A549 (cell line): ENCODE data around the gene ATP11A. TPM values are rescaled to one million over a fixed set of nuclear protein-coding genes. Genes with fewer than 3 reads are reported as not detected.

Experiments
- ATAC-seq, 2 experiments: fragments of 200-7000 bp in 1 of 2; fragments of >200 bp in 1 of 2; cut with Nextera tagmentation in 1 of 2; cut with Tn5 transposase in 1 of 2; 3 replicates each; pipeline versions ENCODE4 v1.8.0 to v1.9.1; 2018 to 2020; ENCODE audit warnings: mild to moderate bottlenecking in 1 of 2, moderate library complexity in 1 of 2
- CTCF ChIA-PET: fragments of 300-600 bp; sonication (Branson Sonifier 250); formaldehyde crosslinking; extraction: SDS; loops from one replicate; lab custom pipeline; 2021; ENCODE audit warnings: antibody characterized with exemption, inconsistent platforms; lab: Yijun Ruan, JAX
- POLR2A ChIA-PET: fragments of 350-600 bp; formaldehyde crosslinking; extraction: SDS; loops from one replicate; lab custom pipeline; 2021; ENCODE audit warnings: antibody characterized with exemption, inconsistent platforms; lab: Yijun Ruan, JAX
- DNase-seq, 2 experiments: peaks; one replicate each; pipeline versions ENCODE4 v3.0.0 to v3.0.0-alpha.2; 2011 to 2016; ENCODE audit warnings: low read depth in 1 of 2, low spot score in 1 of 2
- FAIRE-seq: peaks from 2 replicates; lab custom pipeline; 2011; peaks lifted over from hg19 to GRCh38; lab: Jason Lieb, UNC
- H3K27ac ChIP-seq, 2 experiments: fragments of >200 bp; sonication (Bioruptor Twin); formaldehyde crosslinking; 3 replicates each; pipeline ENCODE4 v1.5.1; 2016 to 2017
- H3K4me1 ChIP-seq: fragments of >200 bp; sonication (Bioruptor Twin); formaldehyde crosslinking; 3 replicates; pipeline ENCODE4 v1.6.1; 2016
- H3K4me2 ChIP-seq: fragments of >200 bp; sonication (Bioruptor Twin); formaldehyde crosslinking; 3 replicates; pipeline ENCODE4 v1.6.1; 2016
- H3K4me3 ChIP-seq: fragments of >200 bp; sonication (Bioruptor Twin); formaldehyde crosslinking; 3 replicates; pipeline ENCODE4 v1.5.1; 2016
- H3K9me3 ChIP-seq: fragments of >200 bp; sonication (Bioruptor Twin); formaldehyde crosslinking; 3 replicates; pipeline ENCODE4 v1.6.1; 2016
- ATOH8 ChIP-seq: fragments of 250-450 bp; sonication (Bioruptor Pico); IDR thresholded peaks from 2 replicates; pipeline ENCODE4 v1.5.0; 2020; ENCODE audit warnings: low read depth, mild to moderate bottlenecking, moderate library complexity
- CHD2 ChIP-seq: fragments of 150-350 bp; IDR thresholded peaks from 2 replicates; pipeline ENCODE4 v1.6.1; 2014; ENCODE audit warnings: low read length; ENCODE audit not compliant: partially characterized antibody
- CHD4 ChIP-seq: fragments of 200-600 bp; sonication (generic); IDR thresholded peaks from 2 replicates; pipeline ENCODE4 v1.6.1; 2016; ENCODE audit warnings: antibody characterized with exemption, mild to moderate bottlenecking, borderline replicate concordance
- E2F6 ChIP-seq: IDR thresholded peaks from 2 replicates; pipeline ENCODE4 v1.6.1; 2012; ENCODE audit warnings: low read depth, borderline replicate concordance
- EP300 ChIP-seq, 2 experiments: fragments of >200 bp; sonication (Bioruptor Twin); formaldehyde crosslinking; IDR thresholded peaks; 2 replicates in 1 of 2; 3 replicates in 1 of 2; pipeline ENCODE4 v1.6.1; 2016 to 2017
- FOSB ChIP-seq: fragments of 250-450 bp; sonication (Bioruptor Pico); IDR thresholded peaks from 2 replicates; pipeline ENCODE4 v1.5.0; 2020; ENCODE audit warnings: mild to moderate bottlenecking, moderate library complexity
- FOXS1 ChIP-seq: fragments of 250-450 bp; sonication (Bioruptor Pico); IDR thresholded peaks from 2 replicates; pipeline ENCODE4 v1.5.0; 2020; ENCODE audit warnings: mild to moderate bottlenecking, moderate library complexity
- GATA3 ChIP-seq: IDR thresholded peaks from 2 replicates; pipeline ENCODE4 v1.6.1; 2012; ENCODE audit warnings: borderline replicate concordance
- HMGXB4 ChIP-seq: fragments of 250-450 bp; sonication (Bioruptor Pico); IDR thresholded peaks from 2 replicates; pipeline ENCODE4 v1.5.0; 2021; ENCODE audit warnings: mild to moderate bottlenecking, moderate library complexity, borderline replicate concordance
- HOXA7 ChIP-seq: fragments of 250-450 bp; sonication (Bioruptor Pico); IDR thresholded peaks from 2 replicates; pipeline ENCODE4 v1.5.0; 2020; ENCODE audit warnings: mild to moderate bottlenecking, moderate library complexity
- HOXB13 ChIP-seq: fragments of 250-450 bp; sonication (Bioruptor Pico); IDR thresholded peaks from 2 replicates; pipeline ENCODE4 v1.5.0; 2020; ENCODE audit warnings: low read depth, mild to moderate bottlenecking, moderate library complexity
- HOXB5 ChIP-seq: fragments of 250-450 bp; sonication (Bioruptor Pico); IDR thresholded peaks from 2 replicates; pipeline ENCODE4 v1.5.0; 2020; ENCODE audit warnings: mild to moderate bottlenecking, moderate library complexity
- JUN ChIP-seq, 2 experiments: fragments of >200 bp; sonication (Bioruptor Twin); formaldehyde crosslinking; IDR thresholded peaks; 2 replicates in 1 of 2; 3 replicates in 1 of 2; pipeline ENCODE4 v1.6.1; 2016 to 2017
- KDM1A ChIP-seq: fragments of 200-600 bp; sonication (generic); IDR thresholded peaks from 2 replicates; pipeline ENCODE4 v1.6.1; 2016; ENCODE audit warnings: low read depth, mild to moderate bottlenecking
- MAX ChIP-seq: IDR thresholded peaks from 2 replicates; pipeline ENCODE4 v1.6.1; 2012
- MAZ ChIP-seq: fragments of 150-350 bp; IDR thresholded peaks from 2 replicates; pipeline ENCODE4 v1.6.1; 2014; ENCODE audit warnings: antibody characterized with exemption, low read depth, low read length, borderline replicate concordance
- MYC ChIP-seq: IDR thresholded peaks from 2 replicates; pipeline ENCODE4 v1.6.1; 2012; ENCODE audit warnings: mild to moderate bottlenecking, inconsistent platforms, low read length, improper control_type of control experiment, borderline replicate concordance
- NFE2L2 ChIP-seq: fragments of 150-350 bp; conservative IDR thresholded peaks from 2 replicates; pipeline ENCODE4 v1.6.1; 2014; ENCODE audit warnings: low read length
- PBX3 ChIP-seq: IDR thresholded peaks from 2 replicates; pipeline ENCODE4 v1.6.1; 2012
- POLR2AphosphoS2 ChIP-seq: conservative IDR thresholded peaks from 2 replicates; pipeline ENCODE4 v1.6.1; 2012; ENCODE audit warnings: low read length, improper control_type of control experiment, inconsistent platforms
- RAD21 ChIP-seq, 2 experiments: fragments of >200 bp in 1 of 2; sonication (Bioruptor Twin) in 1 of 2; formaldehyde crosslinking in 1 of 2; IDR thresholded peaks in 1 of 2; conservative IDR thresholded peaks in 1 of 2; 2 replicates in 1 of 2; 3 replicates in 1 of 2; pipeline ENCODE4 v1.6.1; 2012 to 2018; ENCODE audit warnings: inconsistent platforms in 1 of 2
- RARB ChIP-seq: fragments of 250-450 bp; sonication (Bioruptor Pico); IDR thresholded peaks from 2 replicates; pipeline ENCODE4 v1.8.0; 2021; ENCODE audit warnings: mild to moderate bottlenecking, moderate library complexity
- RNF2 ChIP-seq: fragments of 200-600 bp; sonication (generic); IDR thresholded peaks from 2 replicates; pipeline ENCODE4 v1.6.1; 2016; ENCODE audit warnings: low read depth, mild to moderate bottlenecking, antibody characterized with exemption, moderate library complexity, borderline replicate concordance
- SREBF2 ChIP-seq: fragments of 450-650 bp; IDR thresholded peaks from 2 replicates; pipeline ENCODE4 v1.6.1; 2014; ENCODE audit warnings: mild to moderate bottlenecking, moderate library complexity
- USF2 ChIP-seq: fragments of 450-650 bp; IDR thresholded peaks from 2 replicates; pipeline ENCODE4 v1.6.1; 2014; ENCODE audit warnings: antibody characterized with exemption
- ZC3H11A ChIP-seq: fragments of 450-650 bp; IDR thresholded peaks from 2 replicates; pipeline ENCODE4 v1.6.1; 2014; ENCODE audit warnings: antibody characterized with exemption, mild to moderate bottlenecking
- ZFP36 ChIP-seq: fragments of 450-650 bp; IDR thresholded peaks from 2 replicates; pipeline ENCODE4 v1.6.1; 2014; ENCODE audit warnings: borderline replicate concordance; ENCODE audit not compliant: partially characterized antibody
- ZNF302 ChIP-seq: fragments of 250-450 bp; sonication (Bioruptor Pico); IDR thresholded peaks from 2 replicates; pipeline ENCODE4 v1.9.0; 2021; ENCODE audit warnings: inconsistent platforms, mild to moderate bottlenecking, moderate library complexity
- ZSCAN20 ChIP-seq: fragments of 250-450 bp; sonication (Bioruptor Pico); IDR thresholded peaks from 2 replicates; pipeline ENCODE4 v1.8.0; 2022; ENCODE audit warnings: mild to moderate bottlenecking, moderate library complexity
- WGBS: methylation state at CpG from one replicate; pipeline ENCODE4 v1.1.6; 2017; ENCODE audit errors: missing lambda C conversion rate; 5-methylcytosine and 5-hydroxymethylcytosine counted together
- polyA plus RNA-seq, 4 experiments: library from polyadenylated mRNA; depleted of rRNA in 3 of 4; stranded (reverse); fragments of >200 nt; fragmentation: RNase III in 1 of 4; extraction: RNeasy Plus Mini Kit Qiagen cat#74134 plus additional on column Dnase treatment in 1 of 4; gene quantifications; 2 replicates in 3 of 4; 3 replicates in 1 of 4; pipeline ENCODE4 v1.2.3, GENCODE V29; 2011 to 2017

The ATP11A gene
- polyA plus RNA-seq, 2 of the 4 experiments (the other 2 are of a cell fraction) = 4.1 to 8.0 TPM

GRCh38 chr13:112756511-112756966 lies 66.7 kb downstream of the ATP11A start:
- 97% methylated on average over 15 of the region's 20 CpGs for WGBS
- DNase-seq (no peak), ATAC-seq (no peak), FAIRE-seq (no peak)
- POLR2A ChIA-PET = no interaction called here
- CTCF ChIA-PET = interaction anchor here (0.6 kb wide), 2 partner anchors 116 to 1471 kb away, joined by 3 read pairs; no protein-coding TSS in a partner anchor
- H3K4me3 ChIP-seq = no peak overlapping the region
- 0 out of 3 replicates have a peak, but pooled peaks cover 2% of the 10 kb centered on the region for H3K4me1 ChIP-seq
- no peak for TF ChIP-seq SREBF2
- no peak for TF ChIP-seq ZSCAN20 (CRISPR knock-in tag)
- TF ChIP-seq EP300 (IDR thresholded peaks at IDR 0.05) = no peak
- no peak for TF ChIP-seq MAZ
- TF ChIP-seq ATOH8 (CRISPR knock-in tag) = no peak
- TF ChIP-seq E2F6 = no peak
- TF ChIP-seq RNF2 = no peak
- TF ChIP-seq MYC = no peak
- no peak for TF ChIP-seq USF2
- TF ChIP-seq RAD21 (conservative IDR thresholded peaks at IDR 0.05 in 1 of 2, IDR thresholded peaks at IDR 0.05 in 1 of 2) = no peak
- TF ChIP-seq NFE2L2 = no peak
- TF ChIP-seq ZC3H11A = no peak
- TF ChIP-seq GATA3 = no peak
- no peak for TF ChIP-seq PBX3
- TF ChIP-seq MAX = no peak
- no peak for TF ChIP-seq FOXS1 (CRISPR knock-in tag)
- no peak for TF ChIP-seq HOXB5 (CRISPR knock-in tag)
- TF ChIP-seq CHD2 = no peak
- no peak for TF ChIP-seq POLR2AphosphoS2
- no peak overlapping the region for H3K4me2 ChIP-seq
- H3K27ac ChIP-seq = no peak overlapping the region
- no peaks in the 10 kb centered on the region for H3K9me3 ChIP-seq

- ATAC-seq (no peak), FAIRE-seq (no peak), DNase-seq (no peak)
- Histone ChIP-seq H3K4me3 (no peak overlapping the region), H3K4me2 (no peak overlapping the region), H3K4me1 (0 out of 3 replicates have a peak, but pooled peaks cover 2% of the 10 kb centered on the region), H3K27ac (no peak overlapping the region), H3K9me3 (no peaks in the 10 kb centered on the region)
- TF ChIP-seq JUN (IDR thresholded peaks at IDR 0.05) = no peak
- no peak for TF ChIP-seq ZNF302 (CRISPR knock-in tag)
- no peak for TF ChIP-seq RAD21 (conservative IDR thresholded peaks at IDR 0.05 in 1 of 2, IDR thresholded peaks at IDR 0.05 in 1 of 2)
- TF ChIP-seq ZFP36 = no peak
- no peak for TF ChIP-seq RARB (CRISPR knock-in tag)
- TF ChIP-seq NFE2L2 = no peak
- TF ChIP-seq CHD4 = no peak
- no peak for TF ChIP-seq FOSB
- TF ChIP-seq HOXB13 = no peak
- TF ChIP-seq FOXS1 (CRISPR knock-in tag) = no peak
- TF ChIP-seq HMGXB4 (CRISPR knock-in tag) = no peak
- TF ChIP-seq KDM1A = no peak
- no peak for TF ChIP-seq HOXA7 (CRISPR knock-in tag)
- POLR2A ChIA-PET = no interaction called here
- WGBS = 86% methylated on average over 16 of the region's 16 CpGs
- CTCF ChIA-PET = interaction anchor here (0.6 kb wide), 3 partner anchors 63 to 1471 kb away, joined by 3 read pairs; no protein-coding TSS in a partner anchor
Measured at GRCh38 chr13:112756967-112757758, 67.3 kb downstream of the ATP11A start.
